H1 (cell line): ENCODE measurements around the gene POLR3GL. TPM values are rescaled to one million over a fixed set of nuclear protein-coding genes. Genes with fewer than 3 reads are reported as not detected.

ENCODE experiments used
- KDM5A ChIP-seq: fragments of 200-600 bp; IDR thresholded peaks from 2 replicates; pipeline ENCODE4 v1.7.1; 2012; ENCODE audit warnings: mild to moderate bottlenecking, low read length, inconsistent platforms, mixed read lengths
- TEAD4 ChIP-seq: IDR thresholded peaks from 2 replicates; pipeline ENCODE4 v1.6.1; 2012; ENCODE audit warnings: low read depth, low read length, inconsistent platforms, mixed read lengths
- polyA plus RNA-seq, 7 experiments: library from polyadenylated mRNA; depleted of rRNA in 3 of 7; stranded (reverse) in 5 of 7; unstranded in 2 of 7; fragments of >200 nt in 5 of 7; fragments of 200-250 nt in 2 of 7; gene quantifications; 1 replicate in 5 of 7; 2 replicates in 1 of 7; 4 replicates in 1 of 7; pipeline versions ENCODE4 v1.2.1 to v1.2.3, GENCODE V29; 2011 to 2013; ENCODE audit warnings: missing spikeins in 2 of 7, mixed read lengths in 2 of 7
- total RNA-seq: library from RNA; stranded (reverse); fragmentation: NEBNext Ultra II Directional; extraction: Animal tissue kit (Norgen Biotek cat#: 25700); gene quantifications from 2 replicates; pipeline ENCODE4 v1.2.1, GENCODE V29; 2021

POLR3GL gene
- total and polyA plus RNA-seq, 2 of the 8 experiments (the other 6 are each of a cell fraction or from before 2014, with no cell fraction given) = 3.1 to 3.9 TPM

- TF ChIP-seq TEAD4 (no peak), KDM5A (0 out of 2 replicates have a peak, but pooled peaks have one; percentile 36)
- TF ChIP-seq, all 59 proteins: peak for 9
Observed at GRCh38 chr1:145918144-145918991, 46.1 kb upstream of the POLR3GL start, which contains the start of gene PEX11B (continued).
